ENCODE results near the gene COL4A6.

COL4A6 gene

GRCh38 chrX:108297290-108297689 is 140.9 kb downstream of the COL4A6 start:
- H3K27ac ChIP-seq (ENCODE audit: low read depth in 2 of 2, low read length in 2 of 2), result no peak overlapping the region
- no peak overlapping the region for H3K9ac ChIP-seq (ENCODE audit: low read depth in 1 of 2, low read length in 2 of 2)
- H3K27me3 ChIP-seq (ENCODE audit: control insufficient read depth in 2 of 2, insufficient read depth in 2 of 2, low read length in 2 of 2), result peaks cover 0 to 4% of the 10 kb centered on the region in 2 donors
- no peaks in the 10 kb centered on the region for H3K36me3 ChIP-seq (ENCODE audit: control insufficient read depth in 2 of 2, insufficient read depth in 2 of 2, low read length in 2 of 2)
- H3K9me3 ChIP-seq (ENCODE audit: control insufficient read depth in 2 of 2, low read length in 2 of 2), result no peaks in the 10 kb centered on the region
- no peak overlapping the region for H3K4me3 ChIP-seq (ENCODE audit: low read length in 2 of 2)
- no peaks in the 10 kb centered on the region for H3K4me1 ChIP-seq (ENCODE audit: control insufficient read depth in 2 of 2, insufficient read depth in 2 of 2, low read length in 2 of 2)

DNA sequence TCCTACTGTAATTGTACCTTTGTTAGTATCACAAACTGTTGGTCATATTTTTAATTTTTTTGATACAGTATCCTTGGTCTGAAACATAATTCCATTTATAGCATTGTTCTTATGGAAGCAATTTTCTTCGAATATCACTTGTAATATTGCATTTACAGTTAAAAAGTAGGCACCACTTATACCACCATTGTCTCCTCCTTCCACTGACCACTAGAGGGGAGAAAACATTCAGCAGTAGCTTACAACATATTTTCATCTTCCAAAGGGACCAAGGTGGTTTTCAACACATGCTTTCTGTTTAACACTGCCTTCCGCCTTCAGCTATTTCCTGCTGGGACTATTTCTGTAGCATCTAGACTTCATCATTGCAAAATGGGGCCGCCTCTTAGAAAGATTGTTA is 146.2 kb downstream of the COL4A6 start:
- no peaks in the 10 kb centered on the region for H3K9me3 ChIP-seq (ENCODE audit: control insufficient read depth in 2 of 2, low read length in 2 of 2)
- no peaks in the 10 kb centered on the region for H3K36me3 ChIP-seq (ENCODE audit: control insufficient read depth in 2 of 2, insufficient read depth in 2 of 2, low read length in 2 of 2)
- no peak overlapping the region for H3K27ac ChIP-seq (ENCODE audit: low read depth in 2 of 2, low read length in 2 of 2)
- H3K4me3 ChIP-seq (ENCODE audit: low read length in 2 of 2), result no peak overlapping the region
- no peaks in the 10 kb centered on the region for H3K4me1 ChIP-seq (ENCODE audit: control insufficient read depth in 2 of 2, insufficient read depth in 2 of 2, low read length in 2 of 2)
- no peaks in the 10 kb centered on the region for H3K27me3 ChIP-seq (ENCODE audit: control insufficient read depth in 2 of 2, insufficient read depth in 2 of 2, low read length in 2 of 2)
- H3K9ac ChIP-seq (ENCODE audit: low read depth in 1 of 2, low read length in 2 of 2), result no peak overlapping the region

- Histone ChIP-seq H3K27ac (ENCODE audit: low read depth in 2 of 2, low read length in 2 of 2) (no peak overlapping the region), H3K27me3 (ENCODE audit: control insufficient read depth in 2 of 2, insufficient read depth in 2 of 2, low read length in 2 of 2) (peaks cover 0 to 3% of the 10 kb centered on the region in 2 donors), H3K4me3 (ENCODE audit: low read length in 2 of 2) (no peak overlapping the region), H3K9me3 (ENCODE audit: control insufficient read depth in 2 of 2, low read length in 2 of 2) (no peaks in the 10 kb centered on the region), H3K4me1 (ENCODE audit: control insufficient read depth in 2 of 2, insufficient read depth in 2 of 2, low read length in 2 of 2) (no peaks in the 10 kb centered on the region), H3K36me3 (ENCODE audit: control insufficient read depth in 2 of 2, insufficient read depth in 2 of 2, low read length in 2 of 2) (no peaks in the 10 kb centered on the region), H3K9ac (ENCODE audit: low read depth in 1 of 2, low read length in 2 of 2) (no peak overlapping the region)
Observed at GRCh38 chrX:108285918-108286317, 152.3 kb downstream of the COL4A6 start.

DNA sequence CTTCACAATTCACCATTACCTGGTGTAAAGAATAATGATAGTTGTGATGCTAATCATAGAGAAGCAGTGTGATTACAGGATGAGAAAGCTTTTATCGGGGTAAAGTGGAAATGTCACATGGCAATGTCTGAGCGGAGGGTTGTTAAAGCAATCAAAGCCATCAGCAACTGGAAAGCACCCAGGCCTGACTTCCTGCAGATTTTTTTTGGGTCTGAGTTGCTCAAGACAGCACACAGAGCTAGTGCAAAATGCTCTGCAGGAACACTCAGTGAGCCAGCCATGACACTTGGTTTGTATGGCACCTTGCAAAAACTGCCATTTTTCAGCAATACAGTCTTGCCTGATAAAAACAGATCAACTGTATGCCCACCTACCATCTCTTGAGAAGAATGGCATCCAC is 152.9 kb downstream of the COL4A6 start:
- Histone ChIP-seq H3K9me3 (ENCODE audit: control insufficient read depth in 2 of 2, low read length in 2 of 2) (no peaks in the 10 kb centered on the region), H3K4me1 (ENCODE audit: control insufficient read depth in 2 of 2, insufficient read depth in 2 of 2, low read length in 2 of 2) (no peaks in the 10 kb centered on the region), H3K4me3 (ENCODE audit: low read length in 2 of 2) (no peak overlapping the region), H3K36me3 (ENCODE audit: control insufficient read depth in 2 of 2, insufficient read depth in 2 of 2, low read length in 2 of 2) (no peaks in the 10 kb centered on the region), H3K27ac (ENCODE audit: low read depth in 2 of 2, low read length in 2 of 2) (no peak overlapping the region), H3K9ac (ENCODE audit: low read depth in 1 of 2, low read length in 2 of 2) (no peak overlapping the region), H3K27me3 (ENCODE audit: control insufficient read depth in 2 of 2, insufficient read depth in 2 of 2, low read length in 2 of 2) (peaks cover 0 to 3% of the 10 kb centered on the region in 2 donors)

DNA sequence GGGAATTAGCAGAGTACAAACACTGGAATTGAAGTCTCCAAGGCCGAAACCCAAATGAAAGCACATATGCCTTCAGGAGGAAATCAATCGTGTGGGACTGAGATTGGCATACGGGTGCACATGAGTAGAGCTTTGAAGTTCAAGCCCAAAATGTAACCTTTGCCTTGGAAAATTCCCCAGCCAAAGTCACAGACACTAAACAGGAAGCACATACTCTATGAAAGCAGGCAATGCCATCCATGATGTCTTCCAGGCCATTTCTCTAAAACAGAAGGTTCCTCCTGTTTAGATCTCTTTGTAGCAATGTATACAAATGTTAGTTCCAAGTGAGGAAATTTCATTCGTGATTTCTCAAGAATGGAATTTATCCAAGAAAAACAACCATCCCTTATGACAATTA is 162.5 kb downstream of the COL4A6 start:
- H3K4me1 ChIP-seq (ENCODE audit: control insufficient read depth in 2 of 2, insufficient read depth in 2 of 2, low read length in 2 of 2), result no peaks in the 10 kb centered on the region
- H3K36me3 ChIP-seq (ENCODE audit: control insufficient read depth in 2 of 2, insufficient read depth in 2 of 2, low read length in 2 of 2), result no peaks in the 10 kb centered on the region
- H3K27ac ChIP-seq (ENCODE audit: low read depth in 2 of 2, low read length in 2 of 2), result no peak overlapping the region
- no peaks in the 10 kb centered on the region for H3K9me3 ChIP-seq (ENCODE audit: control insufficient read depth in 2 of 2, low read length in 2 of 2)
- no peak overlapping the region for H3K9ac ChIP-seq (ENCODE audit: low read depth in 1 of 2, low read length in 2 of 2)
- no peak overlapping the region for H3K4me3 ChIP-seq (ENCODE audit: low read length in 2 of 2)
- H3K27me3 ChIP-seq (ENCODE audit: control insufficient read depth in 2 of 2, insufficient read depth in 2 of 2, low read length in 2 of 2), result no peaks in the 10 kb centered on the region

DNA sequence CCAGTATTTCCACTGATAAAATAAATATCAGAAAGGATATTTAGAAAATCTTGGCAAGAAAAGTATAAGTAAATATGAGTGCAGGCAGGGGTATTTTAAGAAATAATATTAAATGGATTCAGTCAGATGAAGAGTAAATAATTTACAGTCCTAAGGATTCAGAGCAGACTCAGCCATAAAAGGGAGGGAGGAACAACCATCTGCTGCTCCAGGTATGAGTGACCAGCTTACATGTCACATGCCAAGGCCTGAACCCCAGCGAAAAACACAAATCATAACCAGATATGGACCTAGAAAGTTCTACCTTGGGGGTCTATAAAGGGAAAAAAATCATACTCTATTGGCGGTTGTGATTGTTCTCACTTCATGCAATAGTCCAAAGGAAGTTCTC is 166.8 kb downstream of the COL4A6 start:
- H3K9me3 ChIP-seq (ENCODE audit: control insufficient read depth in 2 of 2, low read length in 2 of 2), result peaks cover 0 to 2% of the 10 kb centered on the region in 2 donors
- no peaks in the 10 kb centered on the region for H3K4me1 ChIP-seq (ENCODE audit: control insufficient read depth in 2 of 2, insufficient read depth in 2 of 2, low read length in 2 of 2)
- H3K27me3 ChIP-seq (ENCODE audit: control insufficient read depth in 2 of 2, insufficient read depth in 2 of 2, low read length in 2 of 2), result no peaks in the 10 kb centered on the region
- no peak overlapping the region for H3K9ac ChIP-seq (ENCODE audit: low read depth in 1 of 2, low read length in 2 of 2)
- no peak overlapping the region for H3K27ac ChIP-seq (ENCODE audit: low read depth in 2 of 2, low read length in 2 of 2)
- H3K36me3 ChIP-seq (ENCODE audit: control insufficient read depth in 2 of 2, insufficient read depth in 2 of 2, low read length in 2 of 2), result no peaks in the 10 kb centered on the region
- no peak overlapping the region for H3K4me3 ChIP-seq (ENCODE audit: low read length in 2 of 2)

DNA sequence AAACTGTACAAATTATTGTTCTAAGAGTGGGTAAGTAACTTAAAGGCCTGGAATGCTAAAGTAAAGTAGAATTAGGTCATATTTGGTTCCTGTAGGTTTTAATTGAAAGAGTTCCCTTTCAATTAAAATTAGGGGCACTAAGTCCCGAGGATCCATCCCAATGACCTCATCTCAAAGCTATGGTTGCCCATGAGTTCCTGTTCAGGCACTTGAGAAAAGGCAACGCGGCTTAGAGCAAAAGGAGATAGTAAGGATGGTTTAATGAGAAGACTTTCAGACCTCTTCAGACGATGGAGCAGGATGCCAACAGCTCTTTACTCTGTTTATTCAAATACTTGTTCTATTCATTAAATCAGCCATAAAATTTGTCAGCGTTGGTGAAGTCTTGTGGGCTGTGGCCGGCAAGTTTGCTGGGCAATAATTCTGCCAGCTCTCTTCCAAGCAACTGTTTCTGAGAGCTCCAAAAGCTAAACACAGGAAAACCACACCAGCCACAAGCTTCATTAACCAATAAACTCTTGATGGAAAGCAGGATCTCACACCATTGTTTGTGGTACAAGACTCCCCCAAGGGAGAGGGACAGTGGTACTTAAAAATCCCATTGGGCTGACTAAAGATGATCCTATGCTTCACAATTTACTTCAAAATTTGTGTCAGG is 167.4 kb downstream of the COL4A6 start:
- Histone ChIP-seq H3K36me3 (ENCODE audit: control insufficient read depth in 2 of 2, insufficient read depth in 2 of 2, low read length in 2 of 2) (no peaks in the 10 kb centered on the region), H3K27me3 (ENCODE audit: control insufficient read depth in 2 of 2, insufficient read depth in 2 of 2, low read length in 2 of 2) (no peaks in the 10 kb centered on the region), H3K4me3 (ENCODE audit: low read length in 2 of 2) (no peak overlapping the region), H3K4me1 (ENCODE audit: control insufficient read depth in 2 of 2, insufficient read depth in 2 of 2, low read length in 2 of 2) (no peaks in the 10 kb centered on the region), H3K27ac (ENCODE audit: low read depth in 2 of 2, low read length in 2 of 2) (no peak overlapping the region), H3K9ac (ENCODE audit: low read depth in 1 of 2, low read length in 2 of 2) (no peak overlapping the region), H3K9me3 (ENCODE audit: control insufficient read depth in 2 of 2, low read length in 2 of 2) (peaks cover 0 to 2% of the 10 kb centered on the region in 2 donors)

GRCh38 chrX:108270280-108270679 is 167.9 kb downstream of the COL4A6 start:
- Histone ChIP-seq H3K4me3 (ENCODE audit: low read length in 2 of 2) (no peak overlapping the region), H3K27ac (ENCODE audit: low read depth in 2 of 2, low read length in 2 of 2) (no peak overlapping the region), H3K4me1 (ENCODE audit: control insufficient read depth in 2 of 2, insufficient read depth in 2 of 2, low read length in 2 of 2) (no peaks in the 10 kb centered on the region), H3K27me3 (ENCODE audit: control insufficient read depth in 2 of 2, insufficient read depth in 2 of 2, low read length in 2 of 2) (no peaks in the 10 kb centered on the region), H3K9me3 (ENCODE audit: control insufficient read depth in 2 of 2, low read length in 2 of 2) (peaks cover 0 to 2% of the 10 kb centered on the region in 2 donors), H3K36me3 (ENCODE audit: control insufficient read depth in 2 of 2, insufficient read depth in 2 of 2, low read length in 2 of 2) (no peaks in the 10 kb centered on the region), H3K9ac (ENCODE audit: low read depth in 1 of 2, low read length in 2 of 2) (no peak overlapping the region)

DNA sequence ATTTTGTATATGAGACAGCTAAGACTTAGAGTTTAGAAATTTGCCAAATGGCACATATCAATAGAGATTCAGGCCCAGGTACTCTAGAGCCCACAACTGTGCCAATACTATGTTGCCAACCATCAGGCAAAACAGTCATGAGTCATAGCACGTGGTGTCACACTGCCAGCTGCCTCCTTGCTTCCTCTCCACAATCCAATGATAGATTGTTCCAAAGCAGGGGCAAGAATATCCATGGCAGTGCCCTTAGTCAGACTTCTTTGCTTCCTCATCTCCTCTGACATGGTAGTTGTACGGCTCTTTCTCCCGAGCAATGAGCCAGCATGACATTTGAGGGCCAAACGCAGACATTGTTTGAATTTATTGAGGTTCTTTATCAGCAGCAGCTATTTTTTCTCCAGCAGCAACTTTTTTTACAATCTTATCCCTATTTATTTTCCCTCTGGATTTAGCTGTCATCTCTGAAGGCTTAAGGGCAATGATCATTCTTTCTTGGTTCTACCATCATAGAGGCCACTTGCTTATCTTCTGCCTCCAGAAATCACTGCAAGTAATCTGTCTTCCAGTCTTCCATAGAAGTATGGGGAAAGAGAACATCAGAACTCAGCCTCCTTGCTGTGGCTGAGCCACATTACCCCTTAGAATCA is 169.7 kb downstream of the COL4A6 start:
- H3K27ac ChIP-seq (ENCODE audit: low read depth in 2 of 2, low read length in 2 of 2), result no peak overlapping the region
- H3K27me3 ChIP-seq (ENCODE audit: control insufficient read depth in 2 of 2, insufficient read depth in 2 of 2, low read length in 2 of 2), result no peaks in the 10 kb centered on the region
- H3K9me3 ChIP-seq (ENCODE audit: control insufficient read depth in 2 of 2, low read length in 2 of 2), result peaks cover 0 to 2% of the 10 kb centered on the region in 2 donors
- H3K4me3 ChIP-seq (ENCODE audit: low read length in 2 of 2), result no peak overlapping the region
- H3K36me3 ChIP-seq (ENCODE audit: control insufficient read depth in 2 of 2, insufficient read depth in 2 of 2, low read length in 2 of 2), result no peaks in the 10 kb centered on the region
- H3K4me1 ChIP-seq (ENCODE audit: control insufficient read depth in 2 of 2, insufficient read depth in 2 of 2, low read length in 2 of 2), result no peaks in the 10 kb centered on the region
- no peak overlapping the region for H3K9ac ChIP-seq (ENCODE audit: low read depth in 1 of 2, low read length in 2 of 2)

DNA sequence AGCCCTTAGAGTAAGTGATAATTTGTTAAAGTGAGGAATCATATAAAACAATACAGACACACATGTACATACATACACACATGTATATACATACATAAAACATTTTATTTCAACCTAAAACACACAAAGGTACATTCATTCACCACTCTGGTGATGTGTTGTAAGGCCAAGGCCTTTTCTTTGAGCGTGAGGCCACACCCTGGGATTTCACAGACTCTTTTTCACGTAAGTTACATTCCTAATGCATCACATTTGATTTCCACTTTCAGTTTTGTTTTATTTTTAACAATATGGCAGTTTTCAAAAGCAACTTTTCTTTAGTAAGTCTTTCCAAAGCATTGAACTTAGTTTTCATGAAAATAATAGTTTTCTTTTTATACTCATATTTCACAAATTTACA is 170.7 kb downstream of the COL4A6 start:
- H3K36me3 ChIP-seq (ENCODE audit: control insufficient read depth in 2 of 2, insufficient read depth in 2 of 2, low read length in 2 of 2), result no peaks in the 10 kb centered on the region
- H3K4me1 ChIP-seq (ENCODE audit: control insufficient read depth in 2 of 2, insufficient read depth in 2 of 2, low read length in 2 of 2), result no peaks in the 10 kb centered on the region
- H3K27me3 ChIP-seq (ENCODE audit: control insufficient read depth in 2 of 2, insufficient read depth in 2 of 2, low read length in 2 of 2), result no peaks in the 10 kb centered on the region
- H3K27ac ChIP-seq (ENCODE audit: low read depth in 2 of 2, low read length in 2 of 2), result no peak overlapping the region
- peaks cover 0 to 2% of the 10 kb centered on the region in 2 donors for H3K9me3 ChIP-seq (ENCODE audit: control insufficient read depth in 2 of 2, low read length in 2 of 2)
- no peak overlapping the region for H3K9ac ChIP-seq (ENCODE audit: low read depth in 1 of 2, low read length in 2 of 2)
- no peak overlapping the region for H3K4me3 ChIP-seq (ENCODE audit: low read length in 2 of 2)
